Measurements from ENCODE around the gene IL1R2.

Gene IL1R2

GRCh38 chr2:101975171-101975870 is 16.4 kb upstream of the IL1R2 start:
- DNase-seq: no peak

- no peak for DNase-seq
These were observed 14.9 kb upstream of the IL1R2 start for GRCh38 chr2:101976891-101977290.

GRCh38 chr2:101980368-101980767 is 11.4 kb upstream of the IL1R2 start:
- DNase-seq: no peak

- no peak for DNase-seq
These were observed 10.7 kb upstream of the IL1R2 start for GRCh38 chr2:101981066-101981465.

- no peak for DNase-seq
These were observed 10.3 kb upstream of the IL1R2 start for GRCh38 chr2:101981504-101981903.

GRCh38 chr2:101982495-101983029 is 9.2 kb upstream of the IL1R2 start:
- DNase-seq: no peak

GRCh38 chr2:101983486-101983885 is 8.3 kb upstream of the IL1R2 start:
- DNase-seq: no peak

- no peak for DNase-seq
These were observed 7.8 kb upstream of the IL1R2 start for GRCh38 chr2:101983928-101984327.

GRCh38 chr2:101984656-101985055 is 7.1 kb upstream of the IL1R2 start:
- DNase-seq: no peak

- no peak for DNase-seq
These were observed 6.5 kb upstream of the IL1R2 start for GRCh38 chr2:101985101-101985792.

GRCh38 chr2:101985793-101986164 is 6.0 kb upstream of the IL1R2 start:
- no peak for DNase-seq

GRCh38 chr2:101986376-101986775 is 5.4 kb upstream of the IL1R2 start:
- no peak for DNase-seq

GRCh38 chr2:101986804-101987740 is 4.7 kb upstream of the IL1R2 start:
- no peak for DNase-seq

GRCh38 chr2:101987832-101988231 is 3.9 kb upstream of the IL1R2 start:
- DNase-seq: no peak

- DNase-seq: no peak
These were observed 3.2 kb upstream of the IL1R2 start for GRCh38 chr2:101988541-101988940.

- no peak for DNase-seq
These were observed 1.9 kb upstream of the IL1R2 start for GRCh38 chr2:101989740-101990460.

- DNase-seq: no peak
These were observed 2.0 kb downstream of the IL1R2 start for GRCh38 chr2:101993772-101994171.

GRCh38 chr2:101995019-101995418 is 3.3 kb downstream of the IL1R2 start:
- DNase-seq: no peak

- DNase-seq: no peak
These were observed 4.0 kb downstream of the IL1R2 start for GRCh38 chr2:101995804-101996203.

- no peak for DNase-seq
These were observed 6.8 kb downstream of the IL1R2 start for GRCh38 chr2:101998556-101998895.

- no peak for DNase-seq
These were observed 7.4 kb downstream of the IL1R2 start for GRCh38 chr2:101998896-101999789.

GRCh38 chr2:102000012-102000411 is 8.3 kb downstream of the IL1R2 start:
- DNase-seq: no peak

All from NCI-H1694 (cell line).